ENCODE data around the gene SLC22A16. TPM values are rescaled to one million over a fixed set of nuclear protein-coding genes. Genes with fewer than 3 reads are reported as not detected.

Gene SLC22A16
- total and polyA plus RNA-seq, 10 of the 15 experiments (the other 5 are each of a cell fraction or from before 2014, with no cell fraction given), result not detected

DNA sequence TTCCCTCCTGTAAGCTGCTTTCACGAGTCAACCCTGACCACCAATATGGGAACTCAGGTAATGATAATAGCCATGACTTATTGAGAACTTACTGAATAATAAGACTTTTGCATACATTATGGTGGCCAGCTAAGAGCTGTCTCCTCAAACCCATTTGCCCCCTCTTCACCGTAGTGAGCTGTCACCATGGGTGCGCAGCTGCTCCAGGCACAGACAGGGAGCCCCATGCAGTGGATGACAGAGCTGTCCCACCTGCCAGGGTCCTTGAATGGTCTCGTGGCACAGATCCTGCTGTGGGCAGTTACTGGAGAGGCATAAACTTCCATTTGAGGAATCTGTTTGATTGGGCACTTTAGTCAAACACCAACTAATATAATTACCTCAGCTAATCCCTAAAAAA, 1.9 kb downstream of the SLC22A16 start:
- BruUV-seq (replicated peaks), result no TSS peak
- ChIA-PET SMC1A (ENCODE audit: uncharacterized antibody, unreplicated experiment) (no interaction called here), RAD21 (ENCODE audit: unreplicated experiment) (no interaction called here), CTCF (no interaction called here), POLR2A (no interaction called here)
- TF ChIP-seq FOXK2 (IDR thresholded peaks at IDR 0.05), result no peak
- no peak for TF ChIP-seq TAF1 (IDR thresholded peaks at IDR 0.05; ENCODE audit: borderline replicate concordance, low read depth, low read length)
- no peak for TF ChIP-seq HDGF (IDR thresholded peaks at IDR 0.05)
- TF ChIP-seq, protein P1, sequence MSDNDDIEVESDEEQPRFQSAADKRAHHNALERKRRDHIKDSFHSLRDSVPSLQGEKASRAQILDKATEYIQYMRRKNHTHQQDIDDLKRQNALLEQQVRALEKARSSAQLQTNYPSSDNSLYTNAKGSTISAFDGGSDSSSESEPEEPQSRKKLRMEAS (IDR thresholded peaks at IDR 0.05; ENCODE audit: low read depth, low read length), result no peak
- TF ChIP-seq, protein P2, sequence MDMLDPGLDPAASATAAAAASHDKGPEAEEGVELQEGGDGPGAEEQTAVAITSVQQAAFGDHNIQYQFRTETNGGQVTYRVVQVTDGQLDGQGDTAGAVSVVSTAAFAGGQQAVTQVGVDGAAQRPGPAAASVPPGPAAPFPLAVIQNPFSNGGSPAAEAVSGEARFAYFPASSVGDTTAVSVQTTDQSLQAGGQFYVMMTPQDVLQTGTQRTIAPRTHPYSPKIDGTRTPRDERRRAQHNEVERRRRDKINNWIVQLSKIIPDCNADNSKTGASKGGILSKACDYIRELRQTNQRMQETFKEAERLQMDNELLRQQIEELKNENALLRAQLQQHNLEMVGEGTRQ (IDR thresholded peaks at IDR 0.05; ENCODE audit: borderline replicate concordance, low read depth, low read length), result no peak
- ATAC-seq (no peak), FAIRE-seq (no peak), DNase-seq (ENCODE audit: low read depth, low spot score) (no peak)
- Histone ChIP-seq H3K4me3 (no peak overlapping the region), H3K79me2 (ENCODE audit: control insufficient read depth, insufficient read depth, low read length) (no peaks in the 10 kb centered on the region), H3K9me3 (replicated peaks; ENCODE audit: control insufficient read depth, insufficient read depth, low read length) (no peaks in the 10 kb centered on the region), H3K9ac (ENCODE audit: control insufficient read depth, insufficient read depth, low read length) (no peak overlapping the region), H2AFZ (ENCODE audit: control insufficient read depth, low read depth, low read length) (no peak overlapping the region), H3K27me3 (replicated peaks in 1 of 2; ENCODE audit: control insufficient read depth in 2 of 2, insufficient read depth in 2 of 2, low read length in 1 of 2) (peaks cover 2 to 9% of the 10 kb centered on the region in 2 experiments), H3K36me3 (ENCODE audit: control insufficient read depth in 2 of 2, insufficient read depth in 2 of 2, low read length in 1 of 2) (no peaks in the 10 kb centered on the region), H3K4me2 (ENCODE audit: control insufficient read depth, insufficient read depth) (no peak overlapping the region), H3K4me1 (ENCODE audit: control insufficient read depth, insufficient read depth, low read length) (no peaks in the 10 kb centered on the region), H3K27ac (ENCODE audit: control insufficient read depth, insufficient read depth) (no peak overlapping the region), H4K20me1 (ENCODE audit: control insufficient read depth, insufficient read depth) (no peaks in the 10 kb centered on the region)
- in situ Hi-C loops (cut with MboI), result no loop called here
- intact Hi-C loops (cut with micrococcal nuclease; ENCODE audit: unreplicated experiment), result no loop called here
- WGBS (ENCODE audit: insufficient coverage, insufficient replicate concordance, low lambda C conversion rate, missing lambda C conversion rate), result 72% methylated on average over 4 of the region's 4 CpGs

DNA sequence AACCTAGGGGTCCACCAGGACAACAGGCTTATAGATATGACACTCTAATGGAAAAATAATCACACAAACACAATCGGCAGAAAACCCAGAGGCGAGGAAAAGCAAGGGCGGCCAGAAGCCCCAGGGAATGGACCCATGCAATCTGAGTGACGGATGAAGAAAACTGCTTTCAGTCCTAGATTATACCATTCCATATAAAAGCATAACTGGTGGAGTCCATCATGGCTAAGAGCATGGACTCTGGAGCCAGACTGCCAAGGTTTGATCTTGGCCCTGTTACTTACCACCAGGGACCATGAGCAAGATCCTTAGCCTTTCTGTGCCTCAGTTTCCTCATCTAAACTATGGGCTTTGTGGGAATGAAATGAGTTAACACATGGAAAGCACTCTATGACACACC, 3.7 kb downstream of the SLC22A16 start:
- no peak overlapping the region for H2AFZ ChIP-seq (ENCODE audit: control insufficient read depth, low read depth, low read length)
- 62% methylated on average over 4 of the region's 4 CpGs for WGBS (ENCODE audit: insufficient coverage, insufficient replicate concordance, low lambda C conversion rate, missing lambda C conversion rate)
- no peak for FAIRE-seq
- no peaks in the 10 kb centered on the region for H3K79me2 ChIP-seq (ENCODE audit: control insufficient read depth, insufficient read depth, low read length)
- H4K20me1 ChIP-seq (ENCODE audit: control insufficient read depth, insufficient read depth), result no peaks in the 10 kb centered on the region
- ATAC-seq, result no peak
- in situ Hi-C loops (cut with MboI), result no loop called here
- ChIA-PET POLR2A (no interaction called here), RAD21 (ENCODE audit: unreplicated experiment) (no interaction called here), CTCF (no interaction called here), SMC1A (ENCODE audit: uncharacterized antibody, unreplicated experiment) (no interaction called here)
- intact Hi-C loops (cut with micrococcal nuclease; ENCODE audit: unreplicated experiment), result no loop called here
- H3K4me3 ChIP-seq, result no peak overlapping the region
- no peak overlapping the region for H3K9ac ChIP-seq (ENCODE audit: control insufficient read depth, insufficient read depth, low read length)
- no peaks in the 10 kb centered on the region for H3K9me3 ChIP-seq (replicated peaks; ENCODE audit: control insufficient read depth, insufficient read depth, low read length)
- BruUV-seq (replicated peaks), result no TSS peak
- no peak for DNase-seq (ENCODE audit: low read depth, low spot score)
- no peak overlapping the region for H3K27ac ChIP-seq (ENCODE audit: control insufficient read depth, insufficient read depth)
- H3K36me3 ChIP-seq (ENCODE audit: control insufficient read depth in 2 of 2, insufficient read depth in 2 of 2, low read length in 1 of 2), result no peaks in the 10 kb centered on the region
- H3K4me1 ChIP-seq (ENCODE audit: control insufficient read depth, insufficient read depth, low read length), result no peaks in the 10 kb centered on the region
- no peak overlapping the region for H3K4me2 ChIP-seq (ENCODE audit: control insufficient read depth, insufficient read depth)
- no peak for TF ChIP-seq BCL11A (IDR thresholded peaks at IDR 0.05; ENCODE audit: low read depth, low read length)
- TF ChIP-seq JUND (IDR thresholded peaks at IDR 0.05; ENCODE audit: low read depth, low read length), result no peak
- H3K27me3 ChIP-seq (replicated peaks in 1 of 2; ENCODE audit: control insufficient read depth in 2 of 2, insufficient read depth in 2 of 2, low read length in 1 of 2), result peaks cover 0 to 9% of the 10 kb centered on the region in 2 experiments

Data from GM12878 (cell line).